Measurements from ENCODE around the gene AOAH.

The AOAH gene

GRCh38 chr7:36755484-36755883 lies 31.2 kb upstream of the AOAH start:
- Histone ChIP-seq H4K20me1 (ENCODE audit: insufficient read depth, low read length) (no peaks in the 10 kb centered on the region), H3K4me3 (ENCODE audit: low read depth in 1 of 2, low read length in 2 of 2) (no peak overlapping the region), H3K4me1 (ENCODE audit: insufficient read depth, low read length) (peaks cover 8% of the 10 kb centered on the region), H2AFZ (ENCODE audit: low read depth, low read length) (no peak overlapping the region), H3K27me3 (ENCODE audit: insufficient read depth, low read length, poor library complexity) (no peaks in the 10 kb centered on the region), H3K27ac (ENCODE audit: low read length) (no peak overlapping the region), H3K79me2 (ENCODE audit: insufficient read depth, low read length) (no peaks in the 10 kb centered on the region), H3K9me3 (ENCODE audit: insufficient read depth, low read length, severe bottlenecking) (no peaks in the 10 kb centered on the region), H3K4me2 (ENCODE audit: insufficient read depth, low read length) (no peak overlapping the region), H3K9ac (ENCODE audit: low read depth, low read length) (no peak overlapping the region), H3K36me3 (ENCODE audit: insufficient read depth, low read length) (no peaks in the 10 kb centered on the region)
- DNase-seq: no peak
- ATAC-seq (ENCODE audit: insufficient read depth, low read depth): no peak
- no peak for TF ChIP-seq EZH2 (IDR thresholded peaks at IDR 0.05; ENCODE audit: borderline replicate concordance, low read depth, low read length, severe bottlenecking)
- no peak for TF ChIP-seq CTCF (IDR thresholded peaks at IDR 0.05; ENCODE audit: borderline replicate concordance, extremely low read depth, low read length, poor library complexity, severe bottlenecking)

- Histone ChIP-seq H3K4me2 (ENCODE audit: insufficient read depth, low read length) (no peak overlapping the region), H3K27ac (ENCODE audit: low read length) (no peak overlapping the region), H3K4me3 (ENCODE audit: low read depth in 1 of 2, low read length in 2 of 2) (no peak overlapping the region), H4K20me1 (ENCODE audit: insufficient read depth, low read length) (no peaks in the 10 kb centered on the region), H3K9me3 (ENCODE audit: insufficient read depth, low read length, severe bottlenecking) (no peaks in the 10 kb centered on the region), H3K79me2 (ENCODE audit: insufficient read depth, low read length) (no peaks in the 10 kb centered on the region), H3K9ac (ENCODE audit: low read depth, low read length) (no peak overlapping the region), H2AFZ (ENCODE audit: low read depth, low read length) (no peak overlapping the region), H3K36me3 (ENCODE audit: insufficient read depth, low read length) (no peaks in the 10 kb centered on the region), H3K27me3 (ENCODE audit: insufficient read depth, low read length, poor library complexity) (no peaks in the 10 kb centered on the region), H3K4me1 (ENCODE audit: insufficient read depth, low read length) (no peaks in the 10 kb centered on the region)
- no peak for ATAC-seq (ENCODE audit: insufficient read depth, low read depth)
- no peak for DNase-seq
- no peak for TF ChIP-seq EZH2 (IDR thresholded peaks at IDR 0.05; ENCODE audit: borderline replicate concordance, low read depth, low read length, severe bottlenecking)
- TF ChIP-seq CTCF (IDR thresholded peaks at IDR 0.05; ENCODE audit: borderline replicate concordance, extremely low read depth, low read length, poor library complexity, severe bottlenecking): no peak
Observed at GRCh38 chr7:36752026-36752711, 27.9 kb upstream of the AOAH start.

- no peaks in the 10 kb centered on the region for H3K36me3 ChIP-seq (ENCODE audit: insufficient read depth, low read length)
- no peak overlapping the region for H3K4me3 ChIP-seq (ENCODE audit: low read depth in 1 of 2, low read length in 2 of 2)
- H3K4me2 ChIP-seq (ENCODE audit: insufficient read depth, low read length): no peak overlapping the region
- H3K9me3 ChIP-seq (ENCODE audit: insufficient read depth, low read length, severe bottlenecking): no peaks in the 10 kb centered on the region
- no peak for ATAC-seq (ENCODE audit: insufficient read depth, low read depth)
- H3K79me2 ChIP-seq (ENCODE audit: insufficient read depth, low read length): no peaks in the 10 kb centered on the region
- H3K27me3 ChIP-seq (ENCODE audit: insufficient read depth, low read length, poor library complexity): no peaks in the 10 kb centered on the region
- no peak for TF ChIP-seq EZH2 (IDR thresholded peaks at IDR 0.05; ENCODE audit: borderline replicate concordance, low read depth, low read length, severe bottlenecking)
- TF ChIP-seq CTCF (IDR thresholded peaks at IDR 0.05; ENCODE audit: borderline replicate concordance, extremely low read depth, low read length, poor library complexity, severe bottlenecking): no peak
- H3K9ac ChIP-seq (ENCODE audit: low read depth, low read length): no peak overlapping the region
- no peak overlapping the region for H2AFZ ChIP-seq (ENCODE audit: low read depth, low read length)
- no peaks in the 10 kb centered on the region for H3K4me1 ChIP-seq (ENCODE audit: insufficient read depth, low read length)
- no peaks in the 10 kb centered on the region for H4K20me1 ChIP-seq (ENCODE audit: insufficient read depth, low read length)
- DNase-seq: no peak
- H3K27ac ChIP-seq (ENCODE audit: low read length): no peak overlapping the region
Observed at GRCh38 chr7:36750451-36750850, 26.2 kb upstream of the AOAH start.

All from DND-41 (cell line).